Neutrophil (primary cell): ENCODE measurements around the gene SF3A2.
"Not testable (repeated sequence)": the region's sequence is repeated elsewhere in the genome, so short reads cannot be mapped to it uniquely, and the experiment has no call there.

Experiments used
- H3K27ac ChIP-seq: fragments of 200-600 bp; sonication (generic); 2 replicates; pipeline ENCODE4 v1.5.1; 2016; ENCODE audit warnings: mild to moderate bottlenecking, moderate library complexity
- H3K27me3 ChIP-seq: fragments of 200-600 bp; sonication (generic); 2 replicates; pipeline ENCODE4 v1.6.0; 2016; ENCODE audit warnings: mild to moderate bottlenecking
- H3K36me3 ChIP-seq: fragments of 200-600 bp; sonication (generic); 2 replicates; pipeline ENCODE4 v1.5.1; 2017
- H3K4me1 ChIP-seq, 2 experiments: fragments of 200-600 bp in 1 of 2; sonication (generic) in 1 of 2; 1 replicate in 1 of 2; 2 replicates in 1 of 2; pipeline versions ENCODE4 v1.5.1 to v1.6.1; 2013 to 2016; ENCODE audit warnings: low read depth in 1 of 2, low read length in 1 of 2, mild to moderate bottlenecking in 1 of 2, moderate library complexity in 1 of 2; ENCODE audit not compliant: control insufficient read depth in 1 of 2, insufficient read depth in 1 of 2
- H3K4me3 ChIP-seq, 2 experiments: fragments of 200-600 bp in 1 of 2; sonication (generic) in 1 of 2; 1 replicate in 1 of 2; 2 replicates in 1 of 2; pipeline ENCODE4 v1.5.1; 2013 to 2016; ENCODE audit warnings: low read depth in 1 of 2, low read length in 1 of 2, mild to moderate bottlenecking in 1 of 2, moderate library complexity in 1 of 2
- H3K9me3 ChIP-seq: fragments of 200-600 bp; sonication (generic); 2 replicates; pipeline ENCODE4 v1.5.1; 2016
- TF ChIP-seq, protein P1 (sequence below): fragments of 200-600 bp; sonication (generic); IDR thresholded peaks from 2 replicates; pipeline ENCODE4 v1.5.1; 2016; ENCODE audit warnings: antibody characterized with exemption

Gene SF3A2

DNA sequence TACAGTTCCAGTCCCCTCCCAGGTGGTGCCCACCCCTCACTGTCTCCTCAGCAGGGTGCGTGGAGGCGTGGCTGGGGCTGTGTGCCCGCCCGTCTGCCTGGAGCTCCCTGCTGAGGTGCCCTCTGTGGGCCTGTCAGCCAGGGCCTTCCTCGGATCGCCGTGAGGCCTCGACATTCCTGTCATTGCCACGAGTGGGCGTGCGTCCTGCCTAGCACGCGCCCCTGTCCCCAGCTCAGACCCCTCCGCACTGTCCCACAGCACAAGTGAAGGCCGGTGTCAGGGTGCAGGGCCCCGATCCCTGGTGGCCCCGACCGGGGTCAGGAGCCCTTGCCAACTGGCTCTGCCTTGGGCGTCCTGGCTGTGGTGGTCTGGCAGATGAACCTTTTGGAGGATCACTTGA is 40.7 kb upstream of the SF3A2 start:
- peaks cover 82% of the 10 kb centered on the region for H3K36me3 ChIP-seq
- H3K4me3 ChIP-seq, result no peak overlapping the region
- no peaks in the 10 kb centered on the region for H3K4me1 ChIP-seq
- TF ChIP-seq, protein P1, sequence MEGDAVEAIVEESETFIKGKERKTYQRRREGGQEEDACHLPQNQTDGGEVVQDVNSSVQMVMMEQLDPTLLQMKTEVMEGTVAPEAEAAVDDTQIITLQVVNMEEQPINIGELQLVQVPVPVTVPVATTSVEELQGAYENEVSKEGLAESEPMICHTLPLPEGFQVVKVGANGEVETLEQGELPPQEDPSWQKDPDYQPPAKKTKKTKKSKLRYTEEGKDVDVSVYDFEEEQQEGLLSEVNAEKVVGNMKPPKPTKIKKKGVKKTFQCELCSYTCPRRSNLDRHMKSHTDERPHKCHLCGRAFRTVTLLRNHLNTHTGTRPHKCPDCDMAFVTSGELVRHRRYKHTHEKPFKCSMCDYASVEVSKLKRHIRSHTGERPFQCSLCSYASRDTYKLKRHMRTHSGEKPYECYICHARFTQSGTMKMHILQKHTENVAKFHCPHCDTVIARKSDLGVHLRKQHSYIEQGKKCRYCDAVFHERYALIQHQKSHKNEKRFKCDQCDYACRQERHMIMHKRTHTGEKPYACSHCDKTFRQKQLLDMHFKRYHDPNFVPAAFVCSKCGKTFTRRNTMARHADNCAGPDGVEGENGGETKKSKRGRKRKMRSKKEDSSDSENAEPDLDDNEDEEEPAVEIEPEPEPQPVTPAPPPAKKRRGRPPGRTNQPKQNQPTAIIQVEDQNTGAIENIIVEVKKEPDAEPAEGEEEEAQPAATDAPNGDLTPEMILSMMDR, result no peak
- H3K27me3 ChIP-seq, result no peaks in the 10 kb centered on the region
- no peaks in the 10 kb centered on the region for H3K9me3 ChIP-seq
- no peak overlapping the region for H3K27ac ChIP-seq

DNA sequence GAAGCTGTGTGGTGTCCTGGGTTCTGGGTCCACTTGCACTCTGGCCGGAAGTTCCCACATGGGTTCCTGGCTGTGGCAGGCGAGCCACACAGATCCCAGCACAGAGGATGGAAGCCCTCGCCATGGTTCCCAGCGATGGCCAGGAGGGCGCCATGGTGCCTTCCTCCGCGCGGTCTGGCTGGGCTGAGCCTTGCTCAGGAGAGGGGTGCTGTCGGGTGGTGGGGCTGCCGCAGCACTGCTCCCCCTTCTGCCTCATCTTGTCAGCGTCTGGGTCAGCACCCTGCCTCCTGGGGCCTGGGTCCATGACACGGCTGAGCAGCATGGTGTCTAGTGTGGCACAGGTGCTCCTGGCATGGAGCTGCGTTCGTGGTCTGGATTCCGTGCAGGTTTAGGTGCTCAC is 39.4 kb upstream of the SF3A2 start:
- no peaks in the 10 kb centered on the region for H3K4me1 ChIP-seq
- H3K36me3 ChIP-seq, result peaks cover 77% of the 10 kb centered on the region
- no peak overlapping the region for H3K4me3 ChIP-seq
- TF ChIP-seq, protein P1, result no peak
- no peak overlapping the region for H3K27ac ChIP-seq
- H3K27me3 ChIP-seq, result no peaks in the 10 kb centered on the region
- no peaks in the 10 kb centered on the region for H3K9me3 ChIP-seq

DNA sequence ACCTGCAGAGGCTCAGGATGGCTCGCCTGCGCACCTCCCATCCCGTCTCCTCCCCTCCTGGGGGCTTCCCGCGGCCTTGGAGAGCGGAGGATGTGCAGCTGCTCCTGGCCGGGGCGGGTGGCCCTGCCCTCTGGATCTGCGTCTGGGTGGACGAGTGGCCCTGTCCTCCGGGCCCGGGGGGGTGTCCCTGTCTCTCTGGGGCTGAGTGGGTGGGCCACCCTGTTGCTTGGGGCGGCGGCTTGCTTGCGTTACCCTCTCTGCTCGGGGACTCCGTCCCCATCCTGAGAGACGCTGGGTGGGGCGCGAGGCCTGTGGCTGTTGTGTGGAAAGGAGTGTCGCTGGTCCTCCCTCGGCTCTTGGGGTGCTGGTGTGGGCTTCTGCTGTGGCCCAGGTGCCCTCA is 38.3 kb upstream of the SF3A2 start:
- Histone ChIP-seq H3K27me3 (no peaks in the 10 kb centered on the region), H3K36me3 (peaks cover 77% of the 10 kb centered on the region), H3K4me1 (no peaks in the 10 kb centered on the region), H3K4me3 (no peak overlapping the region), H3K9me3 (no peaks in the 10 kb centered on the region), H3K27ac (no peak overlapping the region)
- TF ChIP-seq, protein P1, result no peak

DNA sequence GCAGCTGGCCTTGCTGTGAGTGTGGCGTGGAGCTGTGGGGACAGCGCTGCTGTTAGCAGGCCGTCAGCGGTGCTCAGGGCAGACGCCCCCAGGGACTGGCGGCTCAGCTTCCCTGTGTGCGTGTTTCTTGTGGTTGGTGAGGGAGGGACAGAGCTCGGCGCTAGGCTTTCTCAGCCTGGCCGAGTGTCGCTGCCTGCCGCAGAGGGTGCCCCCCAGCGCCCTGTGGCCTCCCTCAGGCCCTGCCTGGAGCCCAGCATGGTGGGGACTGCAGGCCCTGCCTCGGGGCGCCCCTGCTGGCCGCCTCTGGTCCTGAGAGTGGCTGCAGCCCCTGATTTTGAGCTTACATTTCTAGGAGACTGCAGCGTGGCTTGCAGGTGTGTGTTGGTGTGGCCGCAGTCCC is 37.4 kb upstream of the SF3A2 start:
- no peaks in the 10 kb centered on the region for H3K4me1 ChIP-seq
- H3K4me3 ChIP-seq, result no peak overlapping the region
- H3K27ac ChIP-seq, result no peak overlapping the region
- peaks cover 78% of the 10 kb centered on the region for H3K36me3 ChIP-seq
- TF ChIP-seq, protein P1, result no peak
- H3K27me3 ChIP-seq, result no peaks in the 10 kb centered on the region
- no peaks in the 10 kb centered on the region for H3K9me3 ChIP-seq

DNA sequence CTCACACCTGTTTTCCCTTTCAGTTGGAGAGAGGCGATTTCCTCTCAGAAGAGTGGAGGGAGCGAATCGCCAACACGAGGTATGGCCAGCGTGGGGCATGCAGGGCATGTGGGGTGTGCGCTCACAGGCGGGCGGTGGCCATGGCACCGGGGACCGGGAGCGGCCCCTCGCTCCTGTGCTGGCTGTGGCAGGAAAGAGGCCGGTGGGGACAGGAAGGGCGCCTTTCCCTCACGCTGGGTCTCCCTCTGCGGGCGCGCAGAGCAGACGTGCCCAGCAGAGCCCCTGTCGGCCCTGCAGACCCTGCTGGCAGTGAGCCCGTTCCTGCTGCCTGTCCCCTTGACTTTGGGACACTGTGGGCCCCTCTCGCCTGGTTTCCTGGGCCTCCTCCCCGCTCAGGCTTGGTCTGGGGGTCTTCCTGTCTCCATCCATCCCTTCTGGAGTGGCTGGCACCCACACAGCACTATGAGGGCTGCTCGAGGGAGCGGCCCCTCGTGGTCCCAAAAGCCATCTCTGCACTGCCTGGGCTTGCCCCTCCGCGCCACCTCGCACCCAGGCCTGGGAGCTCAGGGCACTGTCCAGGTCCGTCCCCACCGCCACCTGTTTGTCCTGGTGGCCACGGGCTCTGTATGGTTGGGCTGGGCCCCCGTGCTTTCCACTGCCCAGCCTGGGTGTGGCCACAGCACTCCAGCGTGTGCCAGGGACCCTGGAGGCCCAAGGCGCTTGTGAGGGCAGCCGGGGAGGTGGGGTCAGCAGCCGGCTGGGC is 36.6 kb upstream of the SF3A2 start:
- no peaks in the 10 kb centered on the region for H3K4me1 ChIP-seq
- no peaks in the 10 kb centered on the region for H3K9me3 ChIP-seq
- peaks cover 69% of the 10 kb centered on the region for H3K36me3 ChIP-seq
- H3K27me3 ChIP-seq, result no peaks in the 10 kb centered on the region
- no peak overlapping the region for H3K4me3 ChIP-seq
- TF ChIP-seq, protein P1, result no peak
- no peak overlapping the region for H3K27ac ChIP-seq

DNA sequence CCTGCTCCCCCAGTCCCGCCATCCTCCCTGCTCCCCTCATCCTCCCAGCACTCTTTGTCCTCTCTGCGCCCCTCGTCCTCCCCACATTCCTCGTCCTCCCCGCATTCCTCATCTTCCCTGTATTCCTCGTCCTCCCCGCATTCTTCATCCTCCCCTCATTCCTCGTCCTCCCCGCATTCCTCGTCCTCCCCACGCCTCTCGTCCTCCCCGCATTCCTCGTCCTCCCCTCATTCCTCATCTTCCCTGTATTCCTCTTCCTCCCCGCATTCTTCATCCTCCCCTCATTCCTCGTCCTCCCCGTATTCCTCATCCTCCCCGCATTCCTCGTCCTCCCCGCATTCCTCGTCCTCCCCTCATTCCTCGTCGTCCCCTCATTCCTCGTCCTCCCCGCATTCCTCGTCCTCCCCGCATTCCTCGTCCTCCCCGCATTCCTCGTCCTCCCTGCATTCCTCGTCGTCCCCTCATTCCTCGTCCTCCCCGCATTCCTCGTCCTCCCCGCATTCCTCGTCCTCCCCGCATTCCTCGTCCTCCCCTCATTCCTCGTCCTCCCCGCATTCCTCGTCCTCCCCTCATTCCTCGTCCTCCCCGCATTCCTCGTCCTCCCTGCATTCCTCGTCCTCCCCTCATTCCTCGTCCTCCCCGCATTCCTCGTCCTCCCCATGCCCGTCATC is 35.9 kb upstream of the SF3A2 start:
- not testable (repeated sequence) for H3K27ac ChIP-seq, H3K27me3 ChIP-seq, H3K9me3 ChIP-seq, H3K4me3 ChIP-seq, H3K4me1 ChIP-seq
- H3K36me3 ChIP-seq, result peaks cover 62% of the 10 kb centered on the region
